ENCODE results near the gene FBXO31. TPM values are rescaled to one million over a fixed set of nuclear protein-coding genes. Genes with fewer than 3 reads are reported as not detected.

FBXO31 gene
- total RNA-seq, 2 experiments from 2014 or later = 35.7 to 38.9 TPM

DNA sequence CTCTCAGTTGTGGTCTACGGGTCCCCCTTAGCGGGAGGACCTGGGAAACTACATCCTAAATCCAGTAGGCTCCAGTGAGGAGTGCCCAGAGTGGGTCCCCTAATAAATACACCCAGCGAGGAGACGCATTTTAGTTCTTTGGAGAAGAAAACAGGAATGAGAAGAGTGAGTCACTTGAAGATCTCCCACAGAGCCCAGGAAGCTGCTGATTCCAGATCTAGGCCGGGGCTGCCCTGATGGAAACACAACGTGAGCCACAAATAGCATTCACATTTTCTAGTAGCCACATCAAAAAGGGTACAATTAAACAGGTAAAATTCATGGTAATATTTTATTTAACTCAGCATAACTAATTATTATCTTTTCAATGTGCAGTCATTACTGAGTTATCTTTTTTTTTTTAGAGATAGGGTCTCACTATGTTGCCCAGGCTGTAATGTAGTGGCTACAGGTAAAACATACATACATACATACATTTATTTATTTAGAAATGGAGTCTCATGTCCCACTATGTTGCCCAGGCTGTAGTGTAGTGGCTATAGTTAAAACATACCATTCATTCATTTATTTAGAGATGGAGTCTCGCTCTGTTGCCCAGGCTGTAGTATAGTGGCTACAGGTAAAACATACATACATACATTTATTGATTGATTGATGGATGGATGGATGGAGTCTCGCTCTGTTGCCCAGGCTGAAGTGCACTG lies 21.5 kb downstream of the FBXO31 start:
- CTCF ChIA-PET = no interaction called here
- H3K9me3 ChIP-seq (ENCODE audit: control insufficient read depth in 1 of 2, insufficient read depth in 1 of 2, low read length in 2 of 2) = no peaks in the 10 kb centered on the region
- H3K4me1 Mint-ChIP-seq (ENCODE audit: low read depth) = peaks cover 16% of the 10 kb centered on the region
- no peak overlapping the region for H3K27ac ChIP-seq (ENCODE audit: low read depth in 1 of 2, low read length in 2 of 2)
- H3K27ac Mint-ChIP-seq = no peak overlapping the region
- H3K9me3 Mint-ChIP-seq = no peaks in the 10 kb centered on the region
- H3K27me3 Mint-ChIP-seq = no peaks in the 10 kb centered on the region
- H3K36me3 ChIP-seq (ENCODE audit: insufficient read depth, low read length) = peaks cover 66% of the 10 kb centered on the region
- no peak for ATAC-seq (ENCODE audit: poor library complexity)
- no peak overlapping the region for H3K4me3 Mint-ChIP-seq
- peaks cover 12% of the 10 kb centered on the region for H3K4me1 ChIP-seq (ENCODE audit: insufficient read depth, low read length)
- peaks cover 71% of the 10 kb centered on the region for H3K36me3 Mint-ChIP-seq (ENCODE audit: low read depth)
- POLR2A ChIA-PET = no interaction called here
- DNase-seq = no peak
- H3K4me3 ChIP-seq (ENCODE audit: low read length) = no peak overlapping the region
- no peaks in the 10 kb centered on the region for H3K27me3 ChIP-seq (ENCODE audit: control insufficient read depth in 1 of 2, insufficient read depth in 2 of 2, low read length in 2 of 2)
- TF ChIP-seq, protein P1, sequence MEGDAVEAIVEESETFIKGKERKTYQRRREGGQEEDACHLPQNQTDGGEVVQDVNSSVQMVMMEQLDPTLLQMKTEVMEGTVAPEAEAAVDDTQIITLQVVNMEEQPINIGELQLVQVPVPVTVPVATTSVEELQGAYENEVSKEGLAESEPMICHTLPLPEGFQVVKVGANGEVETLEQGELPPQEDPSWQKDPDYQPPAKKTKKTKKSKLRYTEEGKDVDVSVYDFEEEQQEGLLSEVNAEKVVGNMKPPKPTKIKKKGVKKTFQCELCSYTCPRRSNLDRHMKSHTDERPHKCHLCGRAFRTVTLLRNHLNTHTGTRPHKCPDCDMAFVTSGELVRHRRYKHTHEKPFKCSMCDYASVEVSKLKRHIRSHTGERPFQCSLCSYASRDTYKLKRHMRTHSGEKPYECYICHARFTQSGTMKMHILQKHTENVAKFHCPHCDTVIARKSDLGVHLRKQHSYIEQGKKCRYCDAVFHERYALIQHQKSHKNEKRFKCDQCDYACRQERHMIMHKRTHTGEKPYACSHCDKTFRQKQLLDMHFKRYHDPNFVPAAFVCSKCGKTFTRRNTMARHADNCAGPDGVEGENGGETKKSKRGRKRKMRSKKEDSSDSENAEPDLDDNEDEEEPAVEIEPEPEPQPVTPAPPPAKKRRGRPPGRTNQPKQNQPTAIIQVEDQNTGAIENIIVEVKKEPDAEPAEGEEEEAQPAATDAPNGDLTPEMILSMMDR (IDR thresholded peaks at IDR 0.05) = no peak
- intact Hi-C loops (cut with DNase I, micrococcal nuclease) = no loop called here

DNA sequence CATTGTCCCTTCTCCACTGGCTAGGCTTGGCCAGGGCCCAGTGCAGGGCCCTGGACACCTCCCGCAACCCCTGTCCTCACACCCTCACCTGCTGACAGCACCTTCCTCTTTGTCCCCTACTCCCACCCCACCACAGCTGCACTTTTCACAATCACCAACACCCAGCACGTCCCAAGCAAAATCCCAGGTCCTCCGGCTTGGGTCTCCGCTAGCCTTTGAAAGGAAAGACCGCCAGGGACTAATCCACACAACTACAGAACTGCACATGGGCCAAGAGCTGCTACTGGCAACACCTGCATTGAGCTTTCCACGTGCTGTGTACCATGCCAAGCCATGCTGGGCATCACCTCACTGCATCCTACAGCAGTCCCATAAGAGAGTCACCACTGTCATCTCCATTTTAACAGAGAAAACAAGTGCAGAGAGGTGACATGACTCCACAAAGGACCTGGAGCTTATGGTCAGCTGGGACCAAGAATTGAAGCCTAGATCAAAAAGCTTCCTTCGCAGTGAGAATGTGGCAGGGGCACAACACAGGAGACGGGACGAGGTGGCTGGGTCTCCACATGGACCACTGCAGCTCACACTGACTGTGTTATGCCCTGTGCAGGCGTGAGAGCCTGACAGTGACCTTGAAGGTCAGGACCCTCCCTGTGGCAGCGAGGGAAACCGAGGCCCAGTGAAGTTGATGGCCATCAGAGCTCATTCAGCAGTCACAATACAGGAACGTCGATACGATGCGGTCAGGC lies 22.5 kb downstream of the FBXO31 start:
- Histone ChIP-seq H3K27ac (ENCODE audit: low read depth in 1 of 2, low read length in 2 of 2) (no peak overlapping the region), H3K9me3 (ENCODE audit: control insufficient read depth in 1 of 2, insufficient read depth in 1 of 2, low read length in 2 of 2) (no peaks in the 10 kb centered on the region), H3K36me3 (ENCODE audit: insufficient read depth, low read length) (peaks cover 62% of the 10 kb centered on the region), H3K4me1 (ENCODE audit: insufficient read depth, low read length) (peaks cover 12% of the 10 kb centered on the region), H3K27me3 (ENCODE audit: control insufficient read depth in 1 of 2, insufficient read depth in 2 of 2, low read length in 2 of 2) (no peaks in the 10 kb centered on the region), H3K4me3 (ENCODE audit: low read length) (no peak overlapping the region)
- H3K9me3 Mint-ChIP-seq = no peaks in the 10 kb centered on the region
- intact Hi-C loops (cut with DNase I, micrococcal nuclease) = no loop called here
- H3K27me3 Mint-ChIP-seq = no peaks in the 10 kb centered on the region
- ATAC-seq (ENCODE audit: poor library complexity) (no peak), DNase-seq (no peak)
- no peak overlapping the region for H3K27ac Mint-ChIP-seq
- CTCF ChIA-PET = interaction anchor here (0.6 kb wide), 1 partner anchor 105 kb away, joined by 3 read pairs; no protein-coding TSS in a partner anchor
- H3K36me3 Mint-ChIP-seq (ENCODE audit: low read depth) = peaks cover 73% of the 10 kb centered on the region
- H3K4me3 Mint-ChIP-seq = no peak overlapping the region
- TF ChIP-seq, protein P1 (IDR thresholded peaks at IDR 0.05) = no peak
- H3K4me1 Mint-ChIP-seq (ENCODE audit: low read depth) = peaks cover 10% of the 10 kb centered on the region
- POLR2A ChIA-PET = interaction anchor here (0.6 kb wide), 1 partner anchor 33 kb away, joined by 3 read pairs; no protein-coding TSS in a partner anchor

DNA sequence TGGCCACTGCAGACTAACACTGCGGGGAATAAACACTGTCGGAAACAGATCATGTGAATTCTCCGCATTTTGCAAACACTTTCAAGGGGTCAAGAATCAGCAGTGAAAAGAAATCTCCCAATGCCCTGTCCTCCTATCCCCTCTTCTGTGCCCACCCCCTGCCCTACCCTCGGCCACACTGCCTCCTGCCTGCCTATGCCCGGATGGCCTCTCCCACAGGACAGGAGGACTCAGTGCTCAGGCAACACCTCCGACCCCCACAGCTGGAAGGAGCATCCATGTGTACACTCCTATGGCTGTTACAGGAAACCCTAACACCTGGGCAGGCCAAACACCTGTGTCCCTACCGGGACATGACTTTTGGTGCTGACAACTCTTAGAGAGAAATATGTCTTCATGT lies 24.5 kb downstream of the FBXO31 start:
- H3K36me3 ChIP-seq (ENCODE audit: insufficient read depth, low read length) = peaks cover 56% of the 10 kb centered on the region
- no peak overlapping the region for H3K27ac ChIP-seq (ENCODE audit: low read depth in 1 of 2, low read length in 2 of 2)
- peaks cover 2% of the 10 kb centered on the region for H3K4me1 ChIP-seq (ENCODE audit: insufficient read depth, low read length)
- Mint-ChIP-seq H3K36me3 (ENCODE audit: low read depth) (peaks cover 70% of the 10 kb centered on the region), H3K27me3 (no peaks in the 10 kb centered on the region), H3K27ac (no peak overlapping the region), H3K9me3 (no peaks in the 10 kb centered on the region), H3K4me3 (no peak overlapping the region), H3K4me1 (ENCODE audit: low read depth) (no peaks in the 10 kb centered on the region)
- TF ChIP-seq, protein P1 (IDR thresholded peaks at IDR 0.05) = no peak
- DNase-seq (no peak), ATAC-seq (ENCODE audit: poor library complexity) (no peak)
- intact Hi-C loops (cut with DNase I, micrococcal nuclease) = no loop called here
- no peaks in the 10 kb centered on the region for H3K27me3 ChIP-seq (ENCODE audit: control insufficient read depth in 1 of 2, insufficient read depth in 2 of 2, low read length in 2 of 2)
- no peaks in the 10 kb centered on the region for H3K9me3 ChIP-seq (ENCODE audit: control insufficient read depth in 1 of 2, insufficient read depth in 1 of 2, low read length in 2 of 2)
- ChIA-PET POLR2A (no interaction called here), CTCF (no interaction called here)
- H3K4me3 ChIP-seq (ENCODE audit: low read length) = no peak overlapping the region

Data from CD4-positive, alpha-beta T cell (primary cell).